SK-N-MC (cell line): Measurements from ENCODE around the gene PCSK6.

Experiments
- EZH2 ChIP-seq: fragments of 200-600 bp; sonication (generic); IDR thresholded peaks from one replicate; pipeline ENCODE4 v1.6.1; 2017; ENCODE audit warnings: antibody characterized with exemption
- POLR2AphosphoS5 ChIP-seq: IDR thresholded peaks from 2 replicates; pipeline ENCODE4 v1.6.1; 2012; ENCODE audit warnings: mild to moderate bottlenecking, low read depth, low read length, borderline replicate concordance

DNA sequence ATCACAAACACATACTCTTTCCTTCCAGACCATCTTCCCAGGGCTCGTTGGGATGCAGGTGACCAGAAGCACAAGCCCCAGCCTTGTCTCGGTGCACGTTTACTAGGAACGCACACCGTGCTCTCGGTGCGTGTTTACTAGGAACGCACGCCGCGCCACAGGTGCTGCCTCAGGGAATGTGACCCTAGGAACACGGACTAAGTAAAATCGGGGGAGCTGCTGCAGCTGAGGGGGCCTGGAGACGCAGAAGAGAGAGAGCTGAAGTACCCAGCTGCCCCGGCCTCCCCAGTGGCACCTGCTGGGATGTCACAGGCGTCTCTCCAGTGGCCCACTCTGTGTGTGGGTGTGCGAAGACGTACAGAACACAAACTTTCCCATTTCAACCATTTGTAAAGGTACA is 103.5 kb downstream of the PCSK6 start:
- TF ChIP-seq POLR2AphosphoS5, result no peak
- TF ChIP-seq EZH2, result no peak
